Panc1 (cell line): ENCODE measurements around the gene IDE. TPM values are rescaled to one million over a fixed set of nuclear protein-coding genes. Genes with fewer than 3 reads are reported as not detected.
A peak's percentile ranks its signal among the peaks of the same experiment; 100 is the strongest.

Source experiments
- ATAC-seq: fragments of 200-7000 bp; cut with Tn5 transposase; 2 replicates; pipeline ENCODE4 v1.9.1; 2020; ENCODE audit warnings: mild to moderate bottlenecking, moderate library complexity
- BruUV-seq: library from RNA; stranded (reverse); fragments of 400-500 nt; replicated peaks from 2 replicates; lab custom pipeline; 2021; lab: Mats Ljungman, UMichigan
- CTCF ChIA-PET: fragments of 300-600 bp; sonication (Branson Sonifier 250); formaldehyde crosslinking; loops from one replicate; lab custom pipeline; 2022; ENCODE audit warnings: antibody characterized with exemption; lab: Charles Lee
- POLR2A ChIA-PET: fragments of 300-600 bp; sonication (Branson Sonifier 250); formaldehyde crosslinking; loops from one replicate; lab custom pipeline; 2022; ENCODE audit warnings: antibody characterized with exemption; lab: Charles Lee
- DNase-seq: peaks from one replicate; pipeline ENCODE4 v3.0.0-alpha.2; 2010; ENCODE audit warnings: low read depth, low spot score
- H3K27ac ChIP-seq: 2 replicates; pipeline ENCODE4 v1.5.1; 2011; ENCODE audit warnings: mild to moderate bottlenecking, low read length, inconsistent platforms
- H3K27me3 ChIP-seq: fragments of 200-500 bp; sonication (Bioruptor generic); 2 replicates; pipeline ENCODE4 v1.6.0; 2014; ENCODE audit warnings: low read length, inconsistent platforms; ENCODE audit not compliant: control insufficient read depth, insufficient read depth
- H3K36me3 ChIP-seq: fragments of 200-500 bp; sonication (Bioruptor generic); 2 replicates; pipeline ENCODE4 v1.5.1; 2014; ENCODE audit warnings: inconsistent platforms, mild to moderate bottlenecking, low read length, moderate library complexity; ENCODE audit not compliant: control insufficient read depth, insufficient read depth
- H3K4me1 ChIP-seq: 2 replicates; pipeline ENCODE4 v1.5.1; 2011; ENCODE audit warnings: inconsistent platforms, mild to moderate bottlenecking, low read length, moderate library complexity; ENCODE audit not compliant: control insufficient read depth, insufficient read depth
- H3K4me3 ChIP-seq, 2 experiments: 2 replicates each; pipeline ENCODE4 v1.5.1; 2011 to 2012; ENCODE audit warnings: low read depth in 2 of 2, low read length in 2 of 2, mild to moderate bottlenecking in 2 of 2, inconsistent platforms in 1 of 2, moderate library complexity in 1 of 2
- H3K9me3 ChIP-seq: fragments of 200-500 bp; sonication (Bioruptor generic); 2 replicates; pipeline ENCODE4 v1.5.1; 2014; ENCODE audit warnings: low read depth, mild to moderate bottlenecking, inconsistent platforms, low read length, moderate library complexity; ENCODE audit not compliant: control insufficient read depth, insufficient read depth
- POLR2AphosphoS5 ChIP-seq: IDR thresholded peaks from 2 replicates; pipeline ENCODE4 v1.6.1; 2012; ENCODE audit warnings: mild to moderate bottlenecking, low read depth, low read length, moderate library complexity
- SIN3A ChIP-seq: IDR thresholded peaks from 2 replicates; pipeline ENCODE4 v1.6.1; 2012; ENCODE audit warnings: low read depth, mild to moderate bottlenecking, low read length, moderate library complexity, borderline replicate concordance; ENCODE audit not compliant: insufficient read depth
- TCF7L2 ChIP-seq: IDR thresholded peaks from 2 replicates; pipeline ENCODE4 v1.6.1; 2011; ENCODE audit warnings: mild to moderate bottlenecking, low read depth, low read length, inconsistent platforms
- in situ Hi-C: cut with HindIII; loops from 2 replicates; pipeline ENCODE4 v1.10.0; 2016; ENCODE audit warnings: low sequenced_read_pairs, low pct_unique_long_range_greater_than_20kb
- intact Hi-C: fragments of 100-400 bp; cut with micrococcal nuclease; formaldehyde crosslinking; loops from one replicate; pipeline ENCODE4 v1.10.0; 2022; ENCODE audit not compliant: unreplicated experiment
- total RNA-seq: library from RNA; stranded (reverse); gene quantifications from one replicate; pipeline ENCODE4 v1.2.1, GENCODE V29; 2021; ENCODE audit not compliant: unreplicated experiment
- TF ChIP-seq, protein P1 (sequence below): fragments of 450-650 bp; IDR thresholded peaks from 2 replicates; pipeline ENCODE4 v1.5.1; 2017; ENCODE audit warnings: mild to moderate bottlenecking
- TF ChIP-seq, protein P2 (sequence below), 2 experiments: IDR thresholded peaks; 2 replicates each; pipeline ENCODE4 v1.6.1; 2011 to 2012; ENCODE audit warnings: low read depth in 2 of 2, control low read depth in 1 of 2, low read length in 1 of 2, mild to moderate bottlenecking in 1 of 2, moderate library complexity in 1 of 2; ENCODE audit not compliant: insufficient read depth in 1 of 2

Gene IDE
- total RNA-seq, 1 experiment from 2014 or later, result 79.0 TPM

DNA sequence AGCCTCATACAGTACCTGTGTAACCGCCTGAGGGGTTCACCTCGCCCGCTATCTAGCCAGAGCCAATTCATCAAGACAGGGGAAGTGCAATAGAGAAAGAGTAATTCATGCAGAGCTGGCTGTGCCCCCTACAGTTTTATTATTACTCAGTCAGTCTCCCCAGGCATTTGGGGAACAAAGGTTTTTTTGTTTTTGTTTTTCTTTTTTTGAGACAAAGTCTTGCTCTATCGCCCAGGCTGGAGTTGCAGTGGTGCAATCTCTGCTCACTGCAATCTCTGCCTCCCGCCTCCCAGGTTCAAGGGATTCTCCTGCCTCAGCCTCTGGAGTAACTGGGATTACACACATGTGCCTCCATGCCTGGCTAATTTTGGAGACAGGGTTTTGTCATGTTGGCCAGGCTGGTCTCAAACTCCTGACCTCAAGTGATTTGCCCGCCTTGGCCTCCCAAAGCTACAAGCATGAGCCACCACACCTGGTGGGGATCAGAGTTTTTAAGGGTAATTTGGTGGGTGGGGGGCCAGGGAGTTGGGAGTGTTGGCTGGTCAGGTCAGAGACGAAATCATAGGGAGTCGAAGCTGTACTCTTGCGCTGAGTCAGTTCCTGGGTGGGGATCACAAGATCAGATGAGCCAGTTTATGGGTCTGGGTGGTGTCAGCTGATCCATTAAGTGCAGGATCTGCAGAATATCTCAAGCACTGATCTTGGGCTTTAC lies 166.4 kb downstream of the IDE start:
- no TSS peak for BruUV-seq
- ATAC-seq (peak; percentile 18; the same call in 1 of the 2 replicates), DNase-seq (peak; percentile 57)
- TF ChIP-seq SIN3A, result no peak
- TF ChIP-seq, protein P1, sequence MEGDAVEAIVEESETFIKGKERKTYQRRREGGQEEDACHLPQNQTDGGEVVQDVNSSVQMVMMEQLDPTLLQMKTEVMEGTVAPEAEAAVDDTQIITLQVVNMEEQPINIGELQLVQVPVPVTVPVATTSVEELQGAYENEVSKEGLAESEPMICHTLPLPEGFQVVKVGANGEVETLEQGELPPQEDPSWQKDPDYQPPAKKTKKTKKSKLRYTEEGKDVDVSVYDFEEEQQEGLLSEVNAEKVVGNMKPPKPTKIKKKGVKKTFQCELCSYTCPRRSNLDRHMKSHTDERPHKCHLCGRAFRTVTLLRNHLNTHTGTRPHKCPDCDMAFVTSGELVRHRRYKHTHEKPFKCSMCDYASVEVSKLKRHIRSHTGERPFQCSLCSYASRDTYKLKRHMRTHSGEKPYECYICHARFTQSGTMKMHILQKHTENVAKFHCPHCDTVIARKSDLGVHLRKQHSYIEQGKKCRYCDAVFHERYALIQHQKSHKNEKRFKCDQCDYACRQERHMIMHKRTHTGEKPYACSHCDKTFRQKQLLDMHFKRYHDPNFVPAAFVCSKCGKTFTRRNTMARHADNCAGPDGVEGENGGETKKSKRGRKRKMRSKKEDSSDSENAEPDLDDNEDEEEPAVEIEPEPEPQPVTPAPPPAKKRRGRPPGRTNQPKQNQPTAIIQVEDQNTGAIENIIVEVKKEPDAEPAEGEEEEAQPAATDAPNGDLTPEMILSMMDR, result no peak
- no peak for TF ChIP-seq TCF7L2
- TF ChIP-seq, protein P2, sequence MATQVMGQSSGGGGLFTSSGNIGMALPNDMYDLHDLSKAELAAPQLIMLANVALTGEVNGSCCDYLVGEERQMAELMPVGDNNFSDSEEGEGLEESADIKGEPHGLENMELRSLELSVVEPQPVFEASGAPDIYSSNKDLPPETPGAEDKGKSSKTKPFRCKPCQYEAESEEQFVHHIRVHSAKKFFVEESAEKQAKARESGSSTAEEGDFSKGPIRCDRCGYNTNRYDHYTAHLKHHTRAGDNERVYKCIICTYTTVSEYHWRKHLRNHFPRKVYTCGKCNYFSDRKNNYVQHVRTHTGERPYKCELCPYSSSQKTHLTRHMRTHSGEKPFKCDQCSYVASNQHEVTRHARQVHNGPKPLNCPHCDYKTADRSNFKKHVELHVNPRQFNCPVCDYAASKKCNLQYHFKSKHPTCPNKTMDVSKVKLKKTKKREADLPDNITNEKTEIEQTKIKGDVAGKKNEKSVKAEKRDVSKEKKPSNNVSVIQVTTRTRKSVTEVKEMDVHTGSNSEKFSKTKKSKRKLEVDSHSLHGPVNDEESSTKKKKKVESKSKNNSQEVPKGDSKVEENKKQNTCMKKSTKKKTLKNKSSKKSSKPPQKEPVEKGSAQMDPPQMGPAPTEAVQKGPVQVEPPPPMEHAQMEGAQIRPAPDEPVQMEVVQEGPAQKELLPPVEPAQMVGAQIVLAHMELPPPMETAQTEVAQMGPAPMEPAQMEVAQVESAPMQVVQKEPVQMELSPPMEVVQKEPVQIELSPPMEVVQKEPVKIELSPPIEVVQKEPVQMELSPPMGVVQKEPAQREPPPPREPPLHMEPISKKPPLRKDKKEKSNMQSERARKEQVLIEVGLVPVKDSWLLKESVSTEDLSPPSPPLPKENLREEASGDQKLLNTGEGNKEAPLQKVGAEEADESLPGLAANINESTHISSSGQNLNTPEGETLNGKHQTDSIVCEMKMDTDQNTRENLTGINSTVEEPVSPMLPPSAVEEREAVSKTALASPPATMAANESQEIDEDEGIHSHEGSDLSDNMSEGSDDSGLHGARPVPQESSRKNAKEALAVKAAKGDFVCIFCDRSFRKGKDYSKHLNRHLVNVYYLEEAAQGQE (IDR thresholded peaks at IDR 0.05; ENCODE audit: insufficient read depth in 1 of 2, low read depth in 2 of 2, low read length in 1 of 2), result no peak
- no peak for TF ChIP-seq POLR2AphosphoS5
- Histone ChIP-seq H3K36me3 (no peaks in the 10 kb centered on the region), H3K27me3 (no peaks in the 10 kb centered on the region), H3K27ac (no peak overlapping the region), H3K9me3 (no peaks in the 10 kb centered on the region), H3K4me1 (peaks cover 5% of the 10 kb centered on the region; the same call in 1 of the 2 replicates), H3K4me3 (no peak overlapping the region)
- ChIA-PET POLR2A (no interaction called here), CTCF (no interaction called here)
- in situ Hi-C loops, result no loop called here
- intact Hi-C loops, result no loop called here

DNA sequence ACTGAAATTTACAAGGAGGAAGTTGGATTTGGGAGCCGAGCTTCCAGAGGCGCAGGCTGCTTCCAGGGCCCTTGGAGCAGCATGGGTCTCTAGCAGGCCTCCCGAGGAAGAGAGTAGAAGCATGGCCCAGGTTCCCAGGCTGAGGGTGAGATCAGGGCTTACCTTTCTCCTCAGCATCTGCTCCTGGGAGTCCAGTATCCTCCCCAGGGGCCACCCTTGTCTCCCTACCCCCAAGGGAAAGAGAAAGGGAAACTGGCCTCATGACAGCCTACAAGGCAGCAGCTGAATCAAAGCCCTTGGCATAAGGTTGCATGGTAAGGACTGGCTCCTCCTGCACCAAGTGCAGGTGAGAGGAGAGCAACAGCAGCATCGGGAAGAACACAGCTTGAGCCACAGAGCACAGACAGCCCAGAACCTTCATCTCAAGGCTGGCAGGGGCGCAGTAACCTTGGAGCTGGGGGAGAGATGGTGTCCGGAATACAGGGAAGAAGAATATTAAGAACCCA lies 168.4 kb downstream of the IDE start:
- no peaks in the 10 kb centered on the region for H3K27me3 ChIP-seq
- H3K27ac ChIP-seq, result 0 out of 2 replicates have a peak overlapping the region, but pooled peaks have one; percentile 29
- DNase-seq, result no peak
- BruUV-seq, result no TSS peak
- H3K4me1 ChIP-seq, result peaks cover 5% of the 10 kb centered on the region; the same call in 1 of the 2 replicates
- ATAC-seq, result peak; percentile 56
- in situ Hi-C loops, result no loop called here
- intact Hi-C loops, result no loop called here
- no peak overlapping the region for H3K4me3 ChIP-seq
- H3K9me3 ChIP-seq, result no peaks in the 10 kb centered on the region
- TF ChIP-seq, protein P1, result no peak
- TF ChIP-seq POLR2AphosphoS5, result no peak
- TF ChIP-seq TCF7L2, result no peak
- TF ChIP-seq, protein P2 (IDR thresholded peaks at IDR 0.05; ENCODE audit: insufficient read depth in 1 of 2, low read depth in 2 of 2, low read length in 1 of 2), result no peak
- no peak for TF ChIP-seq SIN3A
- CTCF ChIA-PET, result no interaction called here
- POLR2A ChIA-PET, result no interaction called here
- no peaks in the 10 kb centered on the region for H3K36me3 ChIP-seq
